Measurements from ENCODE around the gene KLHL35.

Gene KLHL35

DNA sequence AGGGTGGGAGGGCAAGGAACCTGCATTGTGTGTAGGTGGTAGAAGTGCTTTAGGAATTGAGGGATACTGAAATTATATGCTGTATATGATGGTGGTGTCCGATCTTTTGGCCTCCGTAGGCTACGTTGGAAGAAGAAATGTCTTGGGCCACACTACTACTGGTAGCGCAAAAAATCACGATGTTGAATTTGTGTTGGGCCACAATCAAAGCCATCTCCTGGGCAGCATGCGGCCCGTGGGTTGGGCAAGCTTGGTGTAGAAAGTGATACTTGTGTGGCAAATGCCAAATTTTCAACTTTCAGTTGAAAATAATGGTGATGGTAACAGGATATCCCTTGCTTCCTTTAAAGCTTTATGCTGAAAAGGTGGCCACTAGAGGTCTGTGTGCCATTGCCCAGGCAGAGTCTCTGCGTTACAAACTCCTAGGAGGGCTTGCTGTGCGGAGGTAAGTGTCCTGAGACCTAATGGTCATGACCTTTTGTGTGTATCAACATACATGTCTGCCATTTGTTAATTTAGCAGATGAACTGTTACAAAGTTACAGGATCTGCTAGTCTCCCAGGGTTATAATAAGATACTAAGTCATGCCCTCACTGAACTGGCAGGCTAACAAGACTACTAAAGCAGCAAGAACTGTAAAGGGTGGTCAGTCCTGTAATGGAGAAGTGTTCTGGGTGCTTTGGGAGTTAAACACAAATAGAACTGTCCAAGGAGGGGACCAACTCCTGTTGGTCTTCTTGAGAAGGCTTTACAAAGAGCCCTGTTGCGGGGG, 30.8 kb downstream of the KLHL35 start:
- Mint-ChIP-seq H3K27ac (peak overlapping the region; percentile 100), H3K9me3 (no peaks in the 10 kb centered on the region), H3K36me3 (peaks cover 82% of the 10 kb centered on the region), H3K4me1 (peaks cover 52% of the 10 kb centered on the region), H3K4me3 (peak overlapping the region; percentile 99)
- ATAC-seq (no peak), DNase-seq (ENCODE audit: low spot score in 2 of 2) (no peak)

DNA sequence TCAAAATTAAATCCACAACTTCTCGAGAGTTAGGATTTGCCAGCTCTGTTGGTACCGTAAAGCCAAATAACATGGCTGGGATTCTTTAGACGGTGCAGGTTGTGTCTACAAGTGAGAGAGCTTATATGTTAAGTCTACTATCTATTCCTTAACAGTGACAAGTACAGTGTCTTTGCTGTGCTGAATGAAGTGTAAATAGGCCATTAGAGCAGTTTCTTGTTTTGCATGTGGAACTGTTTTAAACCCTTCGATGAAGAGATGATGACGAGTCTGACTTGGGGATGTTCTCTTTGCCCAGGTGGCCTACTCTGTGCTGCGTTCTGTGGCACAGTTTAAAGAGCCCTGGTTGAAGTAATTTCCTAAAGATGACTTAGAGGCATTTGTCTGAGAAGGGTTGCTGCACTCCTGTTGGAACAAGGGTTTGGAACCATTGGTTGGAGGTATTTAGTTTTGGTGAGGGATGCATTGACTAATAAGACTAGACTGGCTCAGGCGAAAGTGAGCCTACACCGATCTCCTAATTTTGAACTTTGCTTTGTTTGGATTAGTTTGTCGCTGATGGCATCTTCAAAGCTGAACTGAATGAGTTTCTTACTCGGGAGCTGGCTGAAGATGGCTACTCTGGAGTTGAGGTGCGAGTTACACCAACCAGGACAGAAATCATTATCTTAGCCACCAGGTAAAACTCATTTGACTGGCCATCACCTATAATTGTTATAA, 32.7 kb downstream of the KLHL35 start:
- Mint-ChIP-seq H3K9me3 (no peaks in the 10 kb centered on the region), H3K36me3 (peaks cover 63% of the 10 kb centered on the region), H3K27ac (peak overlapping the region; percentile 100), H3K4me1 (peaks cover 52% of the 10 kb centered on the region), H3K4me3 (peak overlapping the region; percentile 99)
- no peak for DNase-seq (ENCODE audit: low spot score in 2 of 2)
- ATAC-seq: peak; percentile 14

- peak within 1 kb of the TSS; percentile 100 for H3K27ac Mint-ChIP-seq
- peaks cover 56% of the 10 kb centered on the region for H3K36me3 Mint-ChIP-seq
- peaks cover 46% of the 10 kb centered on the region for H3K4me1 Mint-ChIP-seq
- peak; percentile 76 to 94 for DNase-seq (ENCODE audit: low spot score in 2 of 2)
- no peaks in the 10 kb centered on the region for H3K9me3 Mint-ChIP-seq
- ATAC-seq: peak; percentile 94
- H3K4me3 Mint-ChIP-seq: peak within 1 kb of the TSS; percentile 99
These were observed 33.5 kb downstream of the KLHL35 start, which contains the start of gene RPS3 for GRCh38 chr11:75399344-75400145. TSS of gene RPS3 (plus strand) at chr11:75399518. CDS start at chr11:75399548, 30 bp downstream.

GRCh38 chr11:75398906-75399305, 34.1 kb downstream of the KLHL35 start:
- H3K4me1 Mint-ChIP-seq: peaks cover 45% of the 10 kb centered on the region
- ATAC-seq: no peak
- DNase-seq (ENCODE audit: low spot score in 2 of 2): no peak
- H3K27ac Mint-ChIP-seq: peak overlapping the region; percentile 100
- H3K36me3 Mint-ChIP-seq: peaks cover 49% of the 10 kb centered on the region
- peak overlapping the region; percentile 99 for H3K4me3 Mint-ChIP-seq
- no peaks in the 10 kb centered on the region for H3K9me3 Mint-ChIP-seq

- Mint-ChIP-seq H3K4me3 (no peak overlapping the region), H3K9me3 (no peaks in the 10 kb centered on the region), H3K27ac (no peak overlapping the region), H3K4me1 (peaks cover 11% of the 10 kb centered on the region), H3K36me3 (peaks cover 3% of the 10 kb centered on the region)
- DNase-seq (ENCODE audit: low spot score in 2 of 2) (no peak), ATAC-seq (peak; percentile 84)
These were observed 38.7 kb downstream of the KLHL35 start for GRCh38 chr11:75394085-75394840.

DNA sequence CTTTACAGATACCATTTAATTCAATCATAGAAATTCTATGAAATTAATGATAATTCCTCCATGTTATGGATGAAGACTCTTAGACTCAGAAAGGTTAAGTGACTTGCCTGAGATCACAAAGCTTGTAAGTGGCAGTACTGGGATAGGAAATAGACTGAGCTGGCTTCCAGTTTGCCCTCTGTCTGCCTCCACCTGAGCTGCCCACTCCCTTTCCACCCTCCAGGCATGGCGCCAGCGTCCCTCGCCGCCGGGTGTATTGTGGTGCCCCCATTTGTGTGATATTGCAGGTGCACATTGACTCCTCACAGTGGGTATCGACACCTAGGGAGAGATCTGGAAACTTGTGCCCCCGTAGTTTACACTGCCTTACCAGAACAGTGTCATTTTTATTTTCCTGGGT, 43.1 kb downstream of the KLHL35 start:
- no peak overlapping the region for H3K27ac Mint-ChIP-seq
- no peak for ATAC-seq
- no peaks in the 10 kb centered on the region for H3K36me3 Mint-ChIP-seq
- no peaks in the 10 kb centered on the region for H3K9me3 Mint-ChIP-seq
- H3K4me3 Mint-ChIP-seq: no peak overlapping the region
- H3K4me1 Mint-ChIP-seq: peaks cover 7% of the 10 kb centered on the region
- DNase-seq (ENCODE audit: low spot score in 2 of 2): no peak

DNA sequence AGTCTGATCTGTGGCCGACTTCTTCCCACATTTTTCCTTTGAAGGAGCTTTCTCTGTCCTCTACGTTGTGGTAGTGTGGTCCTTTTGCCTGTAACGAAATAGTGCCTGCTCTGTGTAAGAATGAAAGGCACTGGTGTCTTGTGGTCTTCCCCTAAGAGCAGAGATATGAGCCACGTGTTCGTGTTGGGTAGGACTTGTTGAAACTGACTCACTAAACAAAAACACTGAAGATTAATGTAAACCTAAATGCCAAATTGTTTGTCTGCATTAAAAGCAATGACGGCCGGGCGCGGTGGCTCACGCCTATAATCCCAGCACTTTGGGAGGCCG, 43.8 kb downstream of the KLHL35 start:
- no peaks in the 10 kb centered on the region for H3K9me3 Mint-ChIP-seq
- DNase-seq (ENCODE audit: low spot score in 2 of 2) (no peak), ATAC-seq (peak; percentile 81)
- peaks cover 9% of the 10 kb centered on the region for H3K4me1 Mint-ChIP-seq
- no peaks in the 10 kb centered on the region for H3K36me3 Mint-ChIP-seq
- H3K27ac Mint-ChIP-seq: no peak overlapping the region
- H3K4me3 Mint-ChIP-seq: no peak overlapping the region

DNA sequence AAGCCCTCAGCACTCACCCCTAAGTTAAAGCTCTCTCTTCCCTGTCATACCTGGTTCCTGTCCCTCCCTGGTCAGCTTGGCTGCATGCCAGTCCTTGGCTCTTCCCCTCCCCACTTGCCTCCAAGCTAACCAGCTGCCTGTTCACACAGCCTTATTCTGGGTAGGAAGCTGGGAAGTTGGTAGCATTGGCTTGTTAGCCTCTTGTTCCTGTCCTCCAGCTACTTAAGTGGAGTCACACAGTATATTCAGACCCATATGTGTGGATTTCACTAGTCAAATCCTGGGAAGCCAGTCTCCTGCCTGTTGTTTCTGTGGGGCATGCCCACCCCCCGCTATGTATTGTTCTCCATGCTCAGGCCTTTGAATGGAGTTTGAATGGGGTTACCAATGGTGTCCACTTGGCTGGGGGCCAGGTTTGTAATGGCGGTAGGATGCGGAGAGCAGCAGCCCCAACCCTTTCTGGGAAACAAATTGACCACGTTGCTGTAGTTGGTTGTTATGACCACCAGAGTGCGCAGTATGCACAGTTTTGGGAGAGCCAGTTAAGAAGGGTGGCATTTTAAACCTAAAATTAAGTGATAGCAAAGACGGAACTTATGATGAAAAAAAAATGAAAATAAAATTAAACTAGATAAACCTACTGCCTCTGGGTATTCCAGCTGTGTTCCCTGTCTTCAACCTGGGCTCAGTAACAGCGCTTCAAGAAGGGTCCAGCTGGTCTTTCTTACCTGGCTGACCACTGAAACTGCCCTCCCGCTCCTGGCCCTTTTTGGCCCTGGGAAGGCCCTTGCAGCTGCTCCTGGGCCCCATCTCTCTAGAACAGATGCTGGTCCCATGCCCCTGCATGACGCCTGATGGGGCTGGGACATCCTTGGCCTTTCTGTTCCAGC, 44.4 kb downstream of the KLHL35 start:
- no peaks in the 10 kb centered on the region for H3K36me3 Mint-ChIP-seq
- H3K4me3 Mint-ChIP-seq: no peak overlapping the region
- peak; percentile 83 for ATAC-seq
- peak; percentile 45 to 78 for DNase-seq (ENCODE audit: low spot score in 2 of 2)
- H3K4me1 Mint-ChIP-seq: peaks cover 9% of the 10 kb centered on the region
- no peaks in the 10 kb centered on the region for H3K9me3 Mint-ChIP-seq
- no peak overlapping the region for H3K27ac Mint-ChIP-seq

DNA sequence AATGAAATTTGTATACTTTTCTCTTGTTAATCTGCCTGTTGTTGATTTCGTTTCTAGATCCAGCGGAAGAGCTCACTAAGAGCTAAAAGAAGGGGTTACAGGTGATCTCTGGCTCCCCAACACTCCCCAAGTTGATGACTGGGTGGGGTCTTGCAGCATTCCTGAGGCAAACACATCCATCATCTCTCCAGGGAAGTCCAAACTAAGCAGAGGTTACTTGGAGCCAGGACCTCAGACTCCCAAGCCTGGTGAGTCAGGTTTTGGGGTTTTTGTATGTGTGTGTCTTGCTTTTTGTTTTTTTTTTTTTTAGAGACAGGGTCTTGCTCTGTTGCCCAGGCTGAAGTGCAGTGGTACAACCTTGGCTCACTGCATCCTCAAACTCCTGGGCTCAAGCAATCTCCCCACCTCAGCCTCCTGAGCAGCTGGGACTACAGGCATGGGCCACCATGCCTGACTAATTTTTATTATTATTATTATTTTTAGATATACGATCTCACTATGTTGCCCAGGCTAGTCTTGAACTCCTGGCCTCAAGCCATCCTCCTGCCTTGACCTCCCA, 45.2 kb downstream of the KLHL35 start:
- Mint-ChIP-seq H3K36me3 (no peaks in the 10 kb centered on the region), H3K9me3 (no peaks in the 10 kb centered on the region), H3K27ac (no peak overlapping the region), H3K4me1 (peaks cover 16% of the 10 kb centered on the region), H3K4me3 (no peak overlapping the region)
- DNase-seq (ENCODE audit: low spot score in 2 of 2) (no peak), ATAC-seq (no peak)

- Mint-ChIP-seq H3K9me3 (no peaks in the 10 kb centered on the region), H3K4me3 (no peak overlapping the region), H3K4me1 (peaks cover 16% of the 10 kb centered on the region), H3K36me3 (no peaks in the 10 kb centered on the region), H3K27ac (no peak overlapping the region)
- no peak for ATAC-seq
- DNase-seq (ENCODE audit: low spot score in 2 of 2): no peak
These were observed 45.9 kb downstream of the KLHL35 start for GRCh38 chr11:75386942-75387630.

DNA sequence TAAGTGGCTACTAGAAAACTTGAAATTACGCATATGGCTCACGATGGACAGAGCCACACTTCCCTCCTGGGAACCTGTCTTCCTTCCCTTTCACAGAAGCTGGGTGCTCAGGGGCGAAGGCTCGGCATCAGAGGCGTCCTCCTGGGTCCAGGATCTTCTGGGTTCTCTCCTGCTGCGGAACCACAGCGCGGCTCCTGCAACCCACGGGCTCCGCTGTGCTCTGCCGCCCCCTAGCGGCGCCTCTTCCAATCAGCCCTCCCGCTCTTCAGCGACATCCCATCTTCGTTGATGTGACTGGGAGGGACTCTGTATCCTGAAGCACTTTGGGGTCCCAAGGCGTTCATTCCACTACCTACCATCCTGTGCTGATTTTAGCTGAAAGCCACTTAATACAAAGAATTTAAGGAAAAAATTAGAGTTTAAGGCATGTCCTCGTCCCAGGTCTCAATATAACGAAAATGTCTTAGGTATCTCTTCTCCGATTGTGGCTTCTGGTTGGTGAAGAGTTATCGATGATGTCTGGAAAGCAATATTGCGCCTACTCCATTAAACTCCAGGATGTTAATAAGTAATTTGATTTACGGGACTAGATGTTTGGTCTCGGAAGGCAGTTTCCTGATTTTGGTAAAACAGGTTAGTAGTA, 48.4 kb downstream of the KLHL35 start:
- peak; percentile 80 for ATAC-seq
- DNase-seq (ENCODE audit: low spot score in 2 of 2): peak; percentile 70 to 86
- Mint-ChIP-seq H3K36me3 (no peaks in the 10 kb centered on the region), H3K9me3 (no peaks in the 10 kb centered on the region), H3K4me3 (peak overlapping the region; percentile 42), H3K27ac (peak overlapping the region; percentile 74), H3K4me1 (peaks cover 16% of the 10 kb centered on the region)

DNA sequence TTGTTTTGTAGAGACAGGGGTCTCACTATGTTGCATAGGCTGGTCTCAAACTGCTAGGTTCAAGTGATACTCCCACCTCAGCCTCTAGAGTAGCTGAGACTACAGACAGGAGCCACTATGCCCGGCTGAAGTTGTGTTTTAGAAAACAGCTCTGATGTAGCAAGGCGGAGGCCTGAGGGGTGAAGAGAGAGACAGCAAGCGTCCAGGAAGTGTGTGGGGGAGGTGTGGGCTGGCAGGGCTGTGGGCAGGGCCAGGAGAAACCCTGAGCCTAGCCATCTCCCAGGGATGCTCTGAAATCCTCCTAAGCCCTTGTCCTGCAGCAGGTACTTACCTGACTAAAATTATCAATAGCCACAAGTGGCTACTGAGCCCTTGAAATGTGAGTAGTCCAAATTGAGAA, 49.8 kb downstream of the KLHL35 start:
- ATAC-seq (peak; percentile 73), DNase-seq (ENCODE audit: low spot score in 2 of 2) (no peak)
- Mint-ChIP-seq H3K27ac (peak overlapping the region; percentile 67), H3K4me3 (no peak overlapping the region), H3K9me3 (no peaks in the 10 kb centered on the region), H3K4me1 (peaks cover 16% of the 10 kb centered on the region), H3K36me3 (no peaks in the 10 kb centered on the region)

Data from stimulated activated effector memory CD8-positive, alpha-beta T cell treated with anti-CD3 and anti-CD28 coated beads, Interleukin-12 subunit alpha, Interleukin-12 subunit beta, amount 100 ng/mL, for 72 hours (primary cell).